H1 (cell line): Measurements from ENCODE around the gene IKZF2. TPM values are rescaled to one million over a fixed set of nuclear protein-coding genes. Genes with fewer than 3 reads are reported as not detected.

Source experiments
- CTCF ChIA-PET: fragments of 300-600 bp; sonication (Branson Sonifier 250); formaldehyde crosslinking; loops from one replicate; lab custom pipeline; 2021; ENCODE audit not compliant: partially characterized antibody; lab: Charles Lee
- POLR2A ChIA-PET: fragments of 300-600 bp; sonication (Branson Sonifier 250); formaldehyde crosslinking; loops from one replicate; lab custom pipeline; 2021; ENCODE audit warnings: inconsistent platforms; ENCODE audit not compliant: partially characterized antibody; lab: Charles Lee
- DNase-seq, 2 experiments: peaks; one replicate each; pipeline versions ENCODE4 v3.0.0 to v3.0.0-alpha.2; 2010 to 2022; ENCODE audit warnings: low spot score in 2 of 2, low read depth in 1 of 2, mixed read lengths in 1 of 2
- FAIRE-seq: peaks from 2 replicates; lab custom pipeline; 2011; peaks lifted over from hg19 to GRCh38; lab: Jason Lieb, UNC
- H2AFZ ChIP-seq: 2 replicates; pipeline ENCODE4 v1.8.1; 2012; ENCODE audit warnings: low read length, inconsistent platforms
- H2AK5ac ChIP-seq: 2 replicates; pipeline ENCODE4 v1.6.1; 2013; ENCODE audit warnings: low read depth, low read length
- H2BK120ac ChIP-seq: replicated peaks from 2 replicates; pipeline ENCODE3; 2013; ENCODE audit warnings: low read depth, low read length, inconsistent platforms
- H2BK12ac ChIP-seq: 2 replicates; pipeline ENCODE4 v1.6.1; 2013; ENCODE audit warnings: low read depth, low read length
- H2BK15ac ChIP-seq: 2 replicates; pipeline ENCODE4 v1.6.1; 2013; ENCODE audit warnings: low read length
- H2BK20ac ChIP-seq: 2 replicates; pipeline ENCODE4 v1.6.1; 2013; ENCODE audit warnings: low read length
- H2BK5ac ChIP-seq: 2 replicates; pipeline ENCODE4 v1.6.1; 2013; ENCODE audit warnings: low read depth, low read length
- H3K14ac ChIP-seq: 2 replicates; pipeline ENCODE4 v1.6.1; 2013; ENCODE audit warnings: inconsistent platforms; ENCODE audit not compliant: insufficient read length
- H3K18ac ChIP-seq: 2 replicates; pipeline ENCODE4 v1.6.1; 2013; ENCODE audit warnings: low read length; ENCODE audit errors: extremely low read depth
- H3K23ac ChIP-seq: 2 replicates; pipeline ENCODE4 v1.6.1; 2013; ENCODE audit warnings: inconsistent platforms; ENCODE audit not compliant: insufficient read length
- H3K23me2 ChIP-seq: 2 replicates; pipeline ENCODE4 v1.6.1; 2013; ENCODE audit warnings: low read depth, low read length
- H3K27ac ChIP-seq: 2 replicates; pipeline ENCODE4 v1.6.1; 2011; ENCODE audit warnings: low read depth, low read length, inconsistent platforms
- H3K27me3 ChIP-seq, 4 experiments: replicated peaks in 1 of 4; 1 replicate in 1 of 4; 2 replicates in 3 of 4; pipeline versions ENCODE4 v1.6.1 to v1.8.1; 2011 to 2013; ENCODE audit warnings: low read length in 3 of 4, mild to moderate bottlenecking in 3 of 4, inconsistent platforms in 2 of 4, mixed read lengths in 2 of 4, moderate library complexity in 1 of 4; ENCODE audit not compliant: control insufficient read depth in 3 of 4, insufficient read depth in 3 of 4; ENCODE audit errors: extremely low read depth in 1 of 4
- H3K36me3 ChIP-seq, 4 experiments: 2 replicates each; pipeline versions ENCODE4 v1.6.1 to v1.8.1; 2011 to 2013; ENCODE audit warnings: mild to moderate bottlenecking in 4 of 4, low read length in 3 of 4, moderate library complexity in 2 of 4, control low read depth in 1 of 4, inconsistent platforms in 1 of 4; ENCODE audit not compliant: insufficient read depth in 4 of 4, control insufficient read depth in 2 of 4
- H3K4ac ChIP-seq: replicated peaks from 2 replicates; pipeline ENCODE3; 2013; ENCODE audit warnings: low read length, low read depth, mixed read lengths, inconsistent platforms; ENCODE audit not compliant: insufficient read length
- H3K4me1 ChIP-seq, 4 experiments: replicated peaks in 1 of 4; 1 replicate in 1 of 4; 2 replicates in 3 of 4; pipeline versions ENCODE4 v1.6.1 to v1.8.1; 2011 to 2013; ENCODE audit warnings: low read length in 3 of 4, inconsistent platforms in 2 of 4, mixed read lengths in 1 of 4; ENCODE audit not compliant: insufficient read depth in 4 of 4, control insufficient read depth in 3 of 4
- H3K4me2 ChIP-seq, 2 experiments: 2 replicates each; pipeline versions ENCODE4 v1.6.1 to v1.8.1; 2011 to 2013; ENCODE audit warnings: low read depth in 2 of 2, low read length in 2 of 2, control low read depth in 1 of 2, inconsistent platforms in 1 of 2, mild to moderate bottlenecking in 1 of 2; ENCODE audit not compliant: insufficient read depth in 1 of 2
- H3K4me3 ChIP-seq, 4 experiments: fragments of 200-600, 300-600 bp in 1 of 4; sonication (generic), shearing (Covaris generic), sonication (Bioruptor Twin) in 1 of 4; 2 replicates each; pipeline versions ENCODE4 v1.5.1 to v1.8.1; 2011 to 2016; ENCODE audit warnings: low read length in 4 of 4, low read depth in 3 of 4, control low read depth in 2 of 4, inconsistent platforms in 2 of 4, mild to moderate bottlenecking in 2 of 4, mixed read lengths in 1 of 4, moderate library complexity in 1 of 4; ENCODE audit not compliant: insufficient read depth in 2 of 4; ENCODE audit errors: extremely low read depth in 1 of 4
- H3K56ac ChIP-seq: replicated peaks from 2 replicates; pipeline ENCODE3; 2013; ENCODE audit warnings: low read depth, mild to moderate bottlenecking, mixed read lengths, low read length, inconsistent platforms; ENCODE audit not compliant: insufficient read length
- H3K79me1 ChIP-seq: 2 replicates; pipeline ENCODE4 v1.6.1; 2013; ENCODE audit warnings: low read depth, low read length, control low read depth
- H3K79me2 ChIP-seq, 2 experiments: 2 replicates each; pipeline versions ENCODE4 v1.6.1 to v1.8.1; 2012 to 2013; ENCODE audit warnings: low read length in 2 of 2, mild to moderate bottlenecking in 2 of 2, inconsistent platforms in 1 of 2; ENCODE audit not compliant: insufficient read depth in 2 of 2, control insufficient read depth in 1 of 2
- H3K9ac ChIP-seq, 4 experiments: replicated peaks in 1 of 4; 1 replicate in 1 of 4; 2 replicates in 3 of 4; pipeline versions ENCODE4 v1.6.1 to v1.8.1; 2011 to 2013; ENCODE audit warnings: low read depth in 3 of 4, low read length in 3 of 4, control low read depth in 2 of 4, mild to moderate bottlenecking in 2 of 4, moderate library complexity in 2 of 4, inconsistent platforms in 1 of 4; ENCODE audit errors: extremely low read depth in 1 of 4
- H3K9me3 ChIP-seq, 2 experiments: 2 replicates each; pipeline versions ENCODE4 v1.6.1 to v1.8.1; 2012 to 2013; ENCODE audit warnings: mild to moderate bottlenecking in 2 of 2, moderate library complexity in 2 of 2, control low read depth in 1 of 2, inconsistent platforms in 1 of 2, low read depth in 1 of 2, low read length in 1 of 2, mixed read lengths in 1 of 2; ENCODE audit not compliant: insufficient read depth in 2 of 2
- H4K20me1 ChIP-seq, 2 experiments: replicated peaks in 1 of 2; 2 replicates each; pipeline versions ENCODE3 to v1.8.1; 2011 to 2013; ENCODE audit warnings: inconsistent platforms in 2 of 2, low read length in 2 of 2, mild to moderate bottlenecking in 1 of 2; ENCODE audit not compliant: insufficient read depth in 2 of 2, control insufficient read depth in 1 of 2
- H4K5ac ChIP-seq: 2 replicates; pipeline ENCODE4 v1.6.1; 2013; ENCODE audit warnings: low read length, low read depth, mixed read lengths, inconsistent platforms; ENCODE audit not compliant: insufficient read length
- H4K8ac ChIP-seq: 2 replicates; pipeline ENCODE4 v1.8.0; 2013; ENCODE audit warnings: mild to moderate bottlenecking, moderate library complexity, low read length, inconsistent platforms; ENCODE audit not compliant: insufficient read depth; ENCODE audit errors: extremely low read depth
- H4K91ac ChIP-seq: replicated peaks from 2 replicates; pipeline ENCODE3; 2013; ENCODE audit warnings: low read length, mixed read lengths, inconsistent platforms; ENCODE audit not compliant: insufficient read length
- CBX5 ChIP-seq: fragments of 300-800, 300-1000 bp; sonication (generic); IDR thresholded peaks from 2 replicates; pipeline ENCODE4 v1.7.1; 2016; ENCODE audit warnings: antibody characterized with exemption, low read length, low read depth
- CTBP2 ChIP-seq: IDR thresholded peaks from 2 replicates; pipeline ENCODE4 v1.7.0; 2011; ENCODE audit warnings: borderline replicate concordance, mild to moderate bottlenecking, moderate library complexity, mixed read lengths, low read length; ENCODE audit not compliant: insufficient read depth, insufficient read length
- E2F6 ChIP-seq: IDR thresholded peaks from 2 replicates; pipeline ENCODE4 v1.6.1; 2012; ENCODE audit warnings: inconsistent platforms
- EGR1 ChIP-seq: IDR thresholded peaks from 2 replicates; pipeline ENCODE4 v1.6.1; 2011; ENCODE audit warnings: low read depth, low read length, borderline replicate concordance
- JUN ChIP-seq: IDR thresholded peaks from 2 replicates; pipeline ENCODE4 v1.6.1; 2011; ENCODE audit warnings: low read depth, mild to moderate bottlenecking, improper control_type of control experiment, low read length
- KDM4A ChIP-seq: IDR thresholded peaks from one replicate; pipeline ENCODE4 v1.7.1; 2012; ENCODE audit warnings: low read depth, mild to moderate bottlenecking, moderate library complexity, low read length, inconsistent platforms; ENCODE audit not compliant: severe bottlenecking
- NANOG ChIP-seq: IDR thresholded peaks from 2 replicates; pipeline ENCODE4 v1.6.1; 2011; ENCODE audit warnings: low read length, low read depth, mild to moderate bottlenecking, inconsistent platforms; ENCODE audit not compliant: insufficient read depth, poor library complexity, severe bottlenecking
- NRF1 ChIP-seq: IDR thresholded peaks from 2 replicates; pipeline ENCODE4 v1.6.1; 2011; ENCODE audit warnings: mild to moderate bottlenecking, low read depth, low read length, improper control_type of control experiment
- SIN3A ChIP-seq, 2 experiments: IDR thresholded peaks in 1 of 2; conservative IDR thresholded peaks in 1 of 2; 2 replicates each; pipeline ENCODE4 v1.6.1; 2011 to 2012; ENCODE audit warnings: low read length in 2 of 2, improper control_type of control experiment in 1 of 2, low read depth in 1 of 2, mild to moderate bottlenecking in 1 of 2
- SP2 ChIP-seq: IDR thresholded peaks from 2 replicates; pipeline ENCODE4 v1.6.1; 2012; ENCODE audit warnings: mild to moderate bottlenecking, low read length, inconsistent platforms
- TCF12 ChIP-seq: IDR thresholded peaks from 2 replicates; pipeline ENCODE4 v1.6.1; 2011; ENCODE audit warnings: low read depth, mild to moderate bottlenecking, low read length
- WGBS, 2 experiments: shearing (Covaris generic) in 1 of 2; methylation state at CpG; one replicate each; pipeline versions ENCODE4 v1.1.6 to v1.1.7; 2013 to 2015; ENCODE audit warnings: low lambda C conversion rate in 2 of 2, mixed read lengths in 2 of 2, inconsistent platforms in 1 of 2, low coverage in 1 of 2, missing lambda C conversion rate in 1 of 2; ENCODE audit not compliant: insufficient replicate concordance in 2 of 2, insufficient coverage in 1 of 2, insufficient read length in 1 of 2; ENCODE audit errors: extremely low coverage in 1 of 2, missing lambda C conversion rate in 1 of 2; 5-methylcytosine and 5-hydroxymethylcytosine counted together
- polyA plus RNA-seq, 7 experiments: library from polyadenylated mRNA; depleted of rRNA in 3 of 7; stranded (reverse) in 5 of 7; unstranded in 2 of 7; fragments of >200 nt in 5 of 7; fragments of 200-250 nt in 2 of 7; gene quantifications; 1 replicate in 5 of 7; 2 replicates in 1 of 7; 4 replicates in 1 of 7; pipeline versions ENCODE4 v1.2.1 to v1.2.3, GENCODE V29; 2011 to 2013; ENCODE audit warnings: missing spikeins in 2 of 7, mixed read lengths in 2 of 7
- total RNA-seq: library from RNA; stranded (reverse); fragmentation: NEBNext Ultra II Directional; extraction: Animal tissue kit (Norgen Biotek cat#: 25700); gene quantifications from 2 replicates; pipeline ENCODE4 v1.2.1, GENCODE V29; 2021
- TF ChIP-seq, protein P1 (sequence below): IDR thresholded peaks from 2 replicates; pipeline ENCODE4 v1.6.1; 2012; ENCODE audit warnings: inconsistent platforms

The IKZF2 gene
- total and polyA plus RNA-seq, 2 of the 8 experiments (the other 6 are each of a cell fraction or from before 2014, with no cell fraction given) = 1.7 to 4.4 TPM

DNA sequence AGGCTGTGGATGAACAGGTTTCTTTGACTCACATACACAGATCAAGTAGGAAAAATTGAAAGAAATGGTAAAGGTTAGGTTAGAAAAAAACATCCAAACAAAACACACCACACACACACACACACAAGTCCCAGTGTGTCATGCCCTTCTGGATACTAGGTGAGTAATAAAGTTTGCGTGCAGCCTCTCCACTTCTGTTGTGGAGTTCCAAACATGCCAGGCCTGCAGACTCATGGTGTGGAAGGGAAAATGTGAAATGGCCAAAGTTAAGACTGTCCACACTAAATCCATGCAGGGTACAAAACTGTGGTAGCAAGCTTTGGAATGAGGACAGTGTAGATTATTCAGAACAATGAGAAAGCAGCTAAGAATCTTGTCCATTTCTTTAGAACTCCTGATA lies 114.6 kb downstream of the IKZF2 start:
- no peaks in the 10 kb centered on the region for H3K9me3 ChIP-seq
- H3K14ac ChIP-seq = no peak overlapping the region
- H2AK5ac ChIP-seq = no peak overlapping the region
- WGBS, 2 experiments = 94% methylated on average over 1 of the region's 1 CpG; no CpG with 5 or more reads in 1 of the 2 experiments
- no peak overlapping the region for H2BK20ac ChIP-seq
- H3K18ac ChIP-seq = no peak overlapping the region
- H3K36me3 ChIP-seq = no peaks in the 10 kb centered on the region
- H3K4ac ChIP-seq = no peak overlapping the region
- H4K5ac ChIP-seq = no peak overlapping the region
- no peak overlapping the region for H3K4me3 ChIP-seq
- no peaks in the 10 kb centered on the region for H3K4me1 ChIP-seq
- no peak overlapping the region for H4K8ac ChIP-seq
- no peak overlapping the region for H3K9ac ChIP-seq
- H2BK15ac ChIP-seq = no peak overlapping the region
- DNase-seq (no peak), FAIRE-seq (no peak)
- H3K23me2 ChIP-seq = no peaks in the 10 kb centered on the region
- TF ChIP-seq TCF12 = no peak
- no peak for TF ChIP-seq SIN3A (conservative IDR thresholded peaks at IDR 0.05 in 1 of 2, IDR thresholded peaks at IDR 0.05 in 1 of 2; ENCODE audit: low read depth in 1 of 2, low read length in 2 of 2)
- no peak for TF ChIP-seq CBX5
- no peak for TF ChIP-seq E2F6
- TF ChIP-seq NANOG = no peak
- TF ChIP-seq KDM4A = no peak
- no peak for TF ChIP-seq SP2
- TF ChIP-seq JUN = no peak
- TF ChIP-seq, protein P1, sequence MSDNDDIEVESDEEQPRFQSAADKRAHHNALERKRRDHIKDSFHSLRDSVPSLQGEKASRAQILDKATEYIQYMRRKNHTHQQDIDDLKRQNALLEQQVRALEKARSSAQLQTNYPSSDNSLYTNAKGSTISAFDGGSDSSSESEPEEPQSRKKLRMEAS = no peak
- no peak for TF ChIP-seq NRF1
- no peak for TF ChIP-seq CTBP2
- no peak for TF ChIP-seq EGR1
- no peak overlapping the region for H4K91ac ChIP-seq
- H3K79me1 ChIP-seq = no peaks in the 10 kb centered on the region
- no peak overlapping the region for H2BK120ac ChIP-seq
- no peak overlapping the region for H3K56ac ChIP-seq
- no peak overlapping the region for H3K27ac ChIP-seq
- CTCF ChIA-PET = no interaction called here
- no peaks in the 10 kb centered on the region for H3K79me2 ChIP-seq
- no peak overlapping the region for H3K4me2 ChIP-seq
- H2BK12ac ChIP-seq = no peak overlapping the region
- H3K23ac ChIP-seq = no peak overlapping the region
- no peaks in the 10 kb centered on the region for H4K20me1 ChIP-seq
- POLR2A ChIA-PET = no interaction called here
- H3K27me3 ChIP-seq = no peaks in the 10 kb centered on the region
- no peak overlapping the region for H2BK5ac ChIP-seq
- no peak overlapping the region for H2AFZ ChIP-seq
